OCI-LY7 (cell line): ENCODE results near the gene MMP27. TPM values are rescaled to one million over a fixed set of nuclear protein-coding genes. Genes with fewer than 3 reads are reported as not detected.

Experiments used
- BruUV-seq: library from RNA; stranded (reverse); fragments of 400-500 nt; replicated peaks from 2 replicates; lab custom pipeline; 2021; lab: Mats Ljungman, UMichigan
- CTCF ChIA-PET: fragments of 300-600 bp; sonication (Branson Sonifier 250); formaldehyde crosslinking; loops from one replicate; lab custom pipeline; 2022; ENCODE audit warnings: antibody characterized with exemption; ENCODE audit not compliant: unreplicated experiment; lab: Charles Lee
- POLR2A ChIA-PET: fragments of 300-600 bp; sonication (Branson Sonifier 250); formaldehyde crosslinking; loops from one replicate; lab custom pipeline; 2022; ENCODE audit warnings: antibody characterized with exemption; lab: Charles Lee
- DNase-seq: peaks from one replicate; pipeline ENCODE4 v3.0.0-alpha.2; 2015; ENCODE audit warnings: low spot score
- H2AFZ ChIP-seq: fragments of 200-600 bp; sonication (generic), shearing (Covaris generic); 2 replicates; pipeline ENCODE4 v1.6.1; 2014; ENCODE audit warnings: mild to moderate bottlenecking, antibody characterized with exemption, low read length, moderate library complexity
- H3K27ac ChIP-seq: fragments of 200-600 bp; sonication (generic); 2 replicates; pipeline ENCODE4 v1.5.1; 2014; ENCODE audit warnings: mixed run types, low read depth, mild to moderate bottlenecking, moderate library complexity, low read length, inconsistent platforms; ENCODE audit not compliant: poor library complexity, severe bottlenecking
- H3K36me3 ChIP-seq: fragments of 200-600 bp; sonication (generic); 2 replicates; pipeline ENCODE4 v1.6.1; 2014; ENCODE audit warnings: mild to moderate bottlenecking, antibody characterized with exemption, low read length, moderate library complexity, mixed read lengths; ENCODE audit not compliant: insufficient read depth
- H3K4me1 ChIP-seq: fragments of 200-600 bp; sonication (generic); 2 replicates; pipeline ENCODE4 v1.5.1; 2014; ENCODE audit warnings: mild to moderate bottlenecking, low read length; ENCODE audit not compliant: insufficient read depth, poor library complexity, severe bottlenecking
- H3K4me2 ChIP-seq: fragments of 200-600 bp; sonication (generic); 2 replicates; pipeline ENCODE4 v1.6.1; 2014; ENCODE audit warnings: mild to moderate bottlenecking, low read length
- H3K4me3 ChIP-seq: fragments of 200-600 bp; sonication (generic); 2 replicates; pipeline ENCODE4 v1.5.1; 2014; ENCODE audit warnings: mild to moderate bottlenecking, low read depth, low read length; ENCODE audit not compliant: poor library complexity, severe bottlenecking
- H3K79me2 ChIP-seq: fragments of 200-600 bp; sonication (generic); 2 replicates; pipeline ENCODE4 v1.6.1; 2016; ENCODE audit warnings: low read depth, mild to moderate bottlenecking, low read length, moderate library complexity, mixed read lengths; ENCODE audit not compliant: insufficient read depth
- H3K9me2 ChIP-seq: fragments of 200-600 bp; sonication (generic); 2 replicates; pipeline ENCODE4 v1.6.1; 2016; ENCODE audit warnings: mild to moderate bottlenecking, low read length, mixed read lengths; ENCODE audit not compliant: insufficient read depth
- H3K9me3 ChIP-seq: fragments of 200-600 bp; sonication (generic); 2 replicates; pipeline ENCODE4 v1.6.1; 2014; ENCODE audit warnings: mild to moderate bottlenecking, mixed run types, low read length, mixed read lengths
- H4K20me1 ChIP-seq: fragments of 200-600 bp; sonication (generic); 2 replicates; pipeline ENCODE4 v1.6.1; 2014; ENCODE audit warnings: mild to moderate bottlenecking, antibody characterized with exemption, low read length, moderate library complexity, mixed read lengths; ENCODE audit not compliant: insufficient read depth
- EZH2phosphoT487 ChIP-seq: fragments of 200-600 bp; sonication (generic); IDR thresholded peaks from 2 replicates; pipeline ENCODE4 v1.6.1; 2018; ENCODE audit warnings: low read depth, borderline replicate concordance, mild to moderate bottlenecking, mixed run types, antibody characterized with exemption, low read length, moderate library complexity, mixed read lengths
- intact Hi-C: fragments of 100-400 bp; cut with micrococcal nuclease; formaldehyde crosslinking; loops from one replicate; pipeline ENCODE4 v1.10.0; 2022; ENCODE audit not compliant: unreplicated experiment
- total RNA-seq, 2 experiments: library from RNA; depleted of rRNA in 1 of 2; stranded (reverse); fragments of >200 nt in 1 of 2; shearing (Covaris generic) in 1 of 2; gene quantifications; 2 replicates each; pipeline ENCODE4 v1.2.3, GENCODE V29; 2014 to 2022
- TF ChIP-seq, protein P1 (sequence below): fragments of 200-600 bp; sonication (generic); conservative IDR thresholded peaks from 2 replicates; pipeline ENCODE4 v1.5.1; 2014; ENCODE audit warnings: mild to moderate bottlenecking, antibody characterized with exemption, low read length, moderate library complexity, mixed read lengths

The MMP27 gene
- total RNA-seq, 2 experiments from 2014 or later, result not detected

DNA sequence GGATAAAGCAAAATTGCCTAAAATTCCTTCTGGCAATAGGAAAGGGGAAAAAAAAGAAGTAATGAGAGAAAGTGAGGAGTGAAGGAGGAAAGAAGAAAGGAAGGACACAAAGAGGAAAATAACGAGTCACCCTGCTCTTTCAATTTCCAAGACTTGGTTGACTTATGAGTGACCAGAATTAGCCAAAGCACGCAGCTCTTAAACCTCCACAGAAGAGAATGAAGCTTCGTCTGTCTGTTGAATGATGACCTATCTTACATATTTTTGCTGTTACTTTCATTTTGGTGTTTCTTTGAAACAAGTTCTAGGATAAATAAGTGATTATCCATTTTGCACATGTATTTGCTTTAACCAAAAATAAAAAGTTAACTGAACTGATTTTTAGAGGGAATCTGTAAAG lies 728 bp downstream of the MMP27 start:
- Histone ChIP-seq H3K9me2 (no peaks in the 10 kb centered on the region), H3K9me3 (no peaks in the 10 kb centered on the region), H3K36me3 (no peaks in the 10 kb centered on the region), H3K4me2 (no peak overlapping the region), H3K4me1 (no peaks in the 10 kb centered on the region), H3K4me3 (no peak overlapping the region), H3K79me2 (no peaks in the 10 kb centered on the region), H3K27ac (no peak overlapping the region), H2AFZ (no peak overlapping the region), H4K20me1 (no peaks in the 10 kb centered on the region)
- no TSS peak for BruUV-seq
- POLR2A ChIA-PET, result interaction anchor here (0.5 to 0.6 kb wide), 2 partner anchors 15 to 1082 kb away, joined by 3 read pairs; no protein-coding TSS in a partner anchor
- TF ChIP-seq, protein P1, sequence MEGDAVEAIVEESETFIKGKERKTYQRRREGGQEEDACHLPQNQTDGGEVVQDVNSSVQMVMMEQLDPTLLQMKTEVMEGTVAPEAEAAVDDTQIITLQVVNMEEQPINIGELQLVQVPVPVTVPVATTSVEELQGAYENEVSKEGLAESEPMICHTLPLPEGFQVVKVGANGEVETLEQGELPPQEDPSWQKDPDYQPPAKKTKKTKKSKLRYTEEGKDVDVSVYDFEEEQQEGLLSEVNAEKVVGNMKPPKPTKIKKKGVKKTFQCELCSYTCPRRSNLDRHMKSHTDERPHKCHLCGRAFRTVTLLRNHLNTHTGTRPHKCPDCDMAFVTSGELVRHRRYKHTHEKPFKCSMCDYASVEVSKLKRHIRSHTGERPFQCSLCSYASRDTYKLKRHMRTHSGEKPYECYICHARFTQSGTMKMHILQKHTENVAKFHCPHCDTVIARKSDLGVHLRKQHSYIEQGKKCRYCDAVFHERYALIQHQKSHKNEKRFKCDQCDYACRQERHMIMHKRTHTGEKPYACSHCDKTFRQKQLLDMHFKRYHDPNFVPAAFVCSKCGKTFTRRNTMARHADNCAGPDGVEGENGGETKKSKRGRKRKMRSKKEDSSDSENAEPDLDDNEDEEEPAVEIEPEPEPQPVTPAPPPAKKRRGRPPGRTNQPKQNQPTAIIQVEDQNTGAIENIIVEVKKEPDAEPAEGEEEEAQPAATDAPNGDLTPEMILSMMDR, result no peak
- no peak for TF ChIP-seq EZH2phosphoT487
- intact Hi-C loops, result no loop called here
- DNase-seq, result no peak
- CTCF ChIA-PET, result no interaction called here

DNA sequence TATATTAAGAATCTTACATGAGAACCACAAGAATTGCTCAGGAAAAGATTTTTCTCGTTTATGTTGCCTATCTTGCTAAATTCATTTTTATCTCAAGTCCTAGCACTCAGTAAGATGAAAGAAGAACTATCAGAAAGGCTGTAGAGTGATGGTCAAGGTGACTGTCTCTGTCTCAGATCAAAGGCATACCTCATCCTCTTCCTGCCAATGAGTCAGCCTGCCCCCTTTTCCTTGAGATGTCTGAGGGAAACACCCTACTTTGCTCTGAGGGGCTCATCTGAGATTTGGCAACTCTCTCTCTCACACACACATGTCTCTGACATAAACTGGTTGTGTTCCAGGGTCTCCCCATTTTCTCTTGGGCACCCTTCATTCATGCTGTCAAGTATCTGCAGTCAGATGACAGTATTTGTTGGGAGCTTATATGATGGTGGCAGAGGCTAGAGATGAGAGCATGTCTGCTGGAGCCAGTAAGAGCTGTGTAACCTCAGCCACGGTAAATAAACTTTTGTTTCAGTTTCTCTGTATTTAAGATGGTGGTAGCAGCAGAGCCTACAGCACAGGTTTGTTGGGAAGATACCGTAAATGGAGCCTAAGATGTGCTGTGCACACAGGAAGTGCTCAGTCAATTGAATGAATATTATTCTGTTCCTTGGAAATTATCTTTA lies 1.6 kb downstream of the MMP27 start:
- no TSS peak for BruUV-seq
- H3K36me3 ChIP-seq, result no peaks in the 10 kb centered on the region
- TF ChIP-seq, protein P1, result no peak
- no peak for TF ChIP-seq EZH2phosphoT487
- no peaks in the 10 kb centered on the region for H3K9me3 ChIP-seq
- DNase-seq, result no peak
- H3K4me2 ChIP-seq, result no peak overlapping the region
- no peaks in the 10 kb centered on the region for H3K4me1 ChIP-seq
- no peak overlapping the region for H3K4me3 ChIP-seq
- no peak overlapping the region for H3K27ac ChIP-seq
- H3K9me2 ChIP-seq, result no peaks in the 10 kb centered on the region
- intact Hi-C loops, result no loop called here
- H4K20me1 ChIP-seq, result no peaks in the 10 kb centered on the region
- no peaks in the 10 kb centered on the region for H3K79me2 ChIP-seq
- H2AFZ ChIP-seq, result no peak overlapping the region
- ChIA-PET POLR2A (no interaction called here), CTCF (no interaction called here)

DNA sequence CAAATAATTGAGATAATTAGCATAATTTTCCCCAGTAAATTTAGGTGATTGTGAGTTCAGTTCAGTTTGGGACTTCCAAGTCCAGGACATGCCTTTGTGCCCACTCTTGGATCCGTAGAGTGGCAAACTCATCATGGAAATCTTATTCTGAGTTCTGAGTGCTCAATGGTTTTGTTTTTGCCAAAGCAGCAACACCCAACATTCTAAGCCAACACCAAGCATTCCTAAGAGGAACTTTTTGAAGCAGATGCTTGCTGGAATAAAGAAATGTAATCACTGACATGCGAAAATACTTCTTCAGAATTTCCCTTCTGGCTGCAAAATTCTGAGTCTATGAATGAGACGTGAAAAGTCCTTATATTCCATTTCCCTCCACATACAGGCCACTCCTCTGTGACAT lies 10.4 kb downstream of the MMP27 start:
- intact Hi-C loops, result no loop called here
- ChIA-PET POLR2A (interaction anchor here (0.6 kb wide), 1 partner anchor 169 kb away, joined by 3 read pairs; no protein-coding TSS in a partner anchor), CTCF (no interaction called here)
- H3K36me3 ChIP-seq, result no peaks in the 10 kb centered on the region
- BruUV-seq, result no TSS peak
- no peak overlapping the region for H3K4me2 ChIP-seq
- H3K4me3 ChIP-seq, result no peak overlapping the region
- H3K9me3 ChIP-seq, result no peaks in the 10 kb centered on the region
- no peaks in the 10 kb centered on the region for H4K20me1 ChIP-seq
- no peak overlapping the region for H3K27ac ChIP-seq
- DNase-seq, result no peak
- TF ChIP-seq EZH2phosphoT487, result no peak
- TF ChIP-seq, protein P1, result no peak
- H3K79me2 ChIP-seq, result no peaks in the 10 kb centered on the region
- no peaks in the 10 kb centered on the region for H3K4me1 ChIP-seq
- H2AFZ ChIP-seq, result no peak overlapping the region
- H3K9me2 ChIP-seq, result no peaks in the 10 kb centered on the region
